ENCODE measurements around the gene DACT1. TPM values are rescaled to one million over a fixed set of nuclear protein-coding genes. Genes with fewer than 3 reads are reported as not detected.

Gene DACT1
- polyA plus RNA-seq, 2 donors: 0.14 to 0.65 TPM

- H3K9me3 ChIP-seq (ENCODE audit: control insufficient read depth in 2 of 2, insufficient read depth in 1 of 2, low read depth in 1 of 2, low read length in 1 of 2): no peaks in the 10 kb centered on the region
Observed at GRCh38 chr14:58662759-58663158, 25.0 kb downstream of the DACT1 start.

DNA sequence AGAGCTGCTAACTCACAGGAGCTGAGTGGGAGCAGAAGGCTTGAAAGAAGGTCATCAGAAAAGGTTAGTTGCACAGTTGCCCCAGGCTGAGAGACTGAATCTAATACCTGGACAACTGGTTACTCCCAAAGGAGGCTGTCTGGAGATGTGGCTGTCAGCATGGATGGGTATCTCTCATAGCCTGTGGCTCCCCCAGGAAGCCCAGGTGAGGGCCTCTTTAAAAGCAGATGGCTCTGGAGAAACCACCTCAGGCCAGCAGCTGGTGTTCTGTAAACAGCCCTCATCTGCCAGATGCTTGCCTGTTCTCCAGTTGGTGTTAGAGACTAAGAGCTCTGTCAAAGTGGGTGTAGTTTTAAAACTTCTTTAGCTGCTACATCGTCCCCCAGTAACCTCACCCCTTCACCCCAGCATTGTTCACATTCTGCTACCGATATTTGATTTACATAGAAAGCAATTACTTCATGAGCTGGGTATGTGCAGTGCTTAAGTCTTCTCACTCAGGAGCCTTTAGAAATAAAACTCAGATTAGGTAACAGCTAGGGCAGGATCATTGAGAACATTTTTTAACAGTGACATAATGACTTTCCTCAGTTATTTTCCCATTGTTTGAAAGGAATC is 25.8 kb downstream of the DACT1 start:
- Histone ChIP-seq H3K27me3 (ENCODE audit: control insufficient read depth in 1 of 2, insufficient read depth in 2 of 2, low read length in 2 of 2) (no peaks in the 10 kb centered on the region), H3K4me3 (ENCODE audit: low read depth in 1 of 2, low read length in 2 of 2) (no peak overlapping the region), H3K36me3 (ENCODE audit: control insufficient read depth in 2 of 2, insufficient read depth in 2 of 2, low read length in 1 of 2) (no peaks in the 10 kb centered on the region), H3K4me1 (ENCODE audit: control insufficient read depth in 2 of 2, insufficient read depth in 2 of 2, low read length in 1 of 2) (no peaks in the 10 kb centered on the region), H3K9me3 (ENCODE audit: control insufficient read depth in 2 of 2, insufficient read depth in 1 of 2, low read depth in 1 of 2, low read length in 1 of 2) (no peaks in the 10 kb centered on the region), H3K27ac (ENCODE audit: low read depth in 2 of 2, low read length in 1 of 2) (no peak overlapping the region)
- WGBS, 2 donors: 28 to 33% methylated on average over 2 of the region's 2 CpGs

More at GRCh38 chr14:58662759-58663158, 25.0 kb downstream of the DACT1 start:
- no peaks in the 10 kb centered on the region for H3K27me3 ChIP-seq (ENCODE audit: control insufficient read depth in 1 of 2, insufficient read depth in 2 of 2, low read length in 2 of 2)
- no peaks in the 10 kb centered on the region for H3K4me1 ChIP-seq (ENCODE audit: control insufficient read depth in 2 of 2, insufficient read depth in 2 of 2, low read length in 1 of 2)
- H3K27ac ChIP-seq (ENCODE audit: low read depth in 2 of 2, low read length in 1 of 2): no peak overlapping the region
- 73 to 87% methylated on average over 2 of the region's 2 CpGs for WGBS, 2 donors
- no peak overlapping the region for H3K4me3 ChIP-seq (ENCODE audit: low read depth in 1 of 2, low read length in 2 of 2)
- H3K36me3 ChIP-seq (ENCODE audit: control insufficient read depth in 2 of 2, insufficient read depth in 2 of 2, low read length in 1 of 2): no peaks in the 10 kb centered on the region

DNA sequence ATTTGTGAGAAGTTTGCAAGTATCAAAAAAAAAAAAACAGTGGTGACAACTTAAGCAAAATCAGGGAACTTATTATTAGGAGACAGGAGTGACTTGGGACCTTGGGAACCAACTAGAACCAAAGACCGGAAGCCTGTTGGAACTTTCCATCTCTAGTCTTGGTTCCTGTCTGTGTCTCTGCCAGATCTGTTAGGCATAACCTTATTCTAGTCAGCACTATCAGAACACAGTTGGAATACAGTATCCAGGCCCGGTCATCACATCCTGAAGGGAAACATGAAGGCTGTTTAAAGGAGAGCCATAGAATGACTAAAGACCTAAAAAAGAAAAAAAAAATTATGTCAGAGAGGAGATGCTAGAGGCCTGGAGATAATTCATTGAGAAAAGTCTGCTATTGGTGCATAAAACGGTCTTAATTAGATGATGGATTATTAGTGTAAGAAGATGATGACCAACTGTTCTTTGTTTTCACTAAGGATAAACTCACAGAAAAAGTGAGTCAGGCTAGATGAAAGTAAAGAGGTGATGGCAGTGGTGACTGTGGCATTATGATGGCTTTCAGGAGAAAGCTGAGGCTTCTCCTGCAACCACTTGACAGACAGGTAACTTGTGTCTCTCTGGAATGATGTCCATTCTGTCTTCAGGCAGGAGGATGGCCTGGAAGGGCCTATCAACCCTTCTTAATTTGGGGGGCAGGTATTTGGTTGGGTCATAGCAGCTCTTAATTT is 28.2 kb downstream of the DACT1 start:
- H3K27ac ChIP-seq (ENCODE audit: low read depth in 2 of 2, low read length in 1 of 2): no peak overlapping the region
- H3K4me1 ChIP-seq (ENCODE audit: control insufficient read depth in 2 of 2, insufficient read depth in 2 of 2, low read length in 1 of 2): no peaks in the 10 kb centered on the region
- WGBS, 2 donors: 91 to 92% methylated on average over 3 of the region's 3 CpGs
- H3K36me3 ChIP-seq (ENCODE audit: control insufficient read depth in 2 of 2, insufficient read depth in 2 of 2, low read length in 1 of 2): no peaks in the 10 kb centered on the region
- H3K4me3 ChIP-seq (ENCODE audit: low read depth in 1 of 2, low read length in 2 of 2): no peak overlapping the region
- H3K9me3 ChIP-seq (ENCODE audit: control insufficient read depth in 2 of 2, insufficient read depth in 1 of 2, low read depth in 1 of 2, low read length in 1 of 2): no peaks in the 10 kb centered on the region
- no peaks in the 10 kb centered on the region for H3K27me3 ChIP-seq (ENCODE audit: control insufficient read depth in 1 of 2, insufficient read depth in 2 of 2, low read length in 2 of 2)

- Histone ChIP-seq H3K27me3 (ENCODE audit: control insufficient read depth in 1 of 2, insufficient read depth in 2 of 2, low read length in 2 of 2) (no peaks in the 10 kb centered on the region), H3K27ac (ENCODE audit: low read depth in 2 of 2, low read length in 1 of 2) (no peak overlapping the region), H3K4me3 (ENCODE audit: low read depth in 1 of 2, low read length in 2 of 2) (no peak overlapping the region), H3K4me1 (ENCODE audit: control insufficient read depth in 2 of 2, insufficient read depth in 2 of 2, low read length in 1 of 2) (no peaks in the 10 kb centered on the region), H3K9me3 (ENCODE audit: control insufficient read depth in 2 of 2, insufficient read depth in 1 of 2, low read depth in 1 of 2, low read length in 1 of 2) (no peaks in the 10 kb centered on the region), H3K36me3 (ENCODE audit: control insufficient read depth in 2 of 2, insufficient read depth in 2 of 2, low read length in 1 of 2) (no peaks in the 10 kb centered on the region)
Observed at GRCh38 chr14:58666737-58667136, 29.0 kb downstream of the DACT1 start.

- WGBS, 2 donors: 47 to 53% methylated on average over 5 of the region's 5 CpGs
- Histone ChIP-seq H3K27me3 (ENCODE audit: control insufficient read depth in 1 of 2, insufficient read depth in 2 of 2, low read length in 2 of 2) (no peaks in the 10 kb centered on the region), H3K36me3 (ENCODE audit: control insufficient read depth in 2 of 2, insufficient read depth in 2 of 2, low read length in 1 of 2) (no peaks in the 10 kb centered on the region), H3K4me3 (ENCODE audit: low read depth in 1 of 2, low read length in 2 of 2) (no peak overlapping the region), H3K9me3 (ENCODE audit: control insufficient read depth in 2 of 2, insufficient read depth in 1 of 2, low read depth in 1 of 2, low read length in 1 of 2) (no peaks in the 10 kb centered on the region), H3K4me1 (ENCODE audit: control insufficient read depth in 2 of 2, insufficient read depth in 2 of 2, low read length in 1 of 2) (no peaks in the 10 kb centered on the region), H3K27ac (ENCODE audit: low read depth in 2 of 2, low read length in 1 of 2) (no peak overlapping the region)
Observed at GRCh38 chr14:58667900-58668299, 30.1 kb downstream of the DACT1 start.

DNA sequence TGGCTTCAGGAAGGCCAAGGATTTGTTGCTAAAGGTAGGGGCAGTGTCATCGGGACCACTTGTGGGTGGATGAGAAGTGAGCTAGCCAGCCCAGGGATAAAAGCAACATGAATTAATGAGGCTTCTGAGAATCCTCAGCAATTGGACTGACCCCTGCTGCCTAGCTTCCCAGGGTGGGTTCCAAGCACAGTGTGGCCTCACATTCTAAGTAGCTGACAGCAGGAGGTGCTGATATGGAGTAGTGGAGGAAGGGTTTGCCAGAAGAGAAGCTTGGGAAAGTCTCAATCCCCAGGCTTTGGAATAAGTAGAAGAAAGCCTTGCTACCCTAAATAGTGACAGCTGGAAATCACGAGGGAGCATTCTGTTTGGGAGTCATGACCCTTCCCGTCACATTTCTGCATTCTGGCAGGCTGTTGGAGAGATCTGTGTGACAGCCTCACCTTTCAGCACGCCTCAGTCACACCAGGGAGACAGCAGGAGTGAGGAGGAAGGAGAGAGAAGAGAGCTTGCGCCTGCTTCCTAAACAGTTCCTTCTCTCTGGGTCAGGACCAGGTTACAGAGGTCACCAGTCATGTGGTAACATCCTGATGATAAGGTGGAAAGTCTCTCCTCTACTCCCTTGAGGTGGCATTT is 31.2 kb downstream of the DACT1 start:
- no peaks in the 10 kb centered on the region for H3K27me3 ChIP-seq (ENCODE audit: control insufficient read depth in 1 of 2, insufficient read depth in 2 of 2, low read length in 2 of 2)
- no peaks in the 10 kb centered on the region for H3K36me3 ChIP-seq (ENCODE audit: control insufficient read depth in 2 of 2, insufficient read depth in 2 of 2, low read length in 1 of 2)
- H3K27ac ChIP-seq (ENCODE audit: low read depth in 2 of 2, low read length in 1 of 2): no peak overlapping the region
- H3K4me1 ChIP-seq (ENCODE audit: control insufficient read depth in 2 of 2, insufficient read depth in 2 of 2, low read length in 1 of 2): no peaks in the 10 kb centered on the region
- H3K9me3 ChIP-seq (ENCODE audit: control insufficient read depth in 2 of 2, insufficient read depth in 1 of 2, low read depth in 1 of 2, low read length in 1 of 2): no peaks in the 10 kb centered on the region
- WGBS, 2 donors: 76 to 78% methylated on average over 5 of the region's 5 CpGs
- H3K4me3 ChIP-seq (ENCODE audit: low read depth in 1 of 2, low read length in 2 of 2): no peak overlapping the region

DNA sequence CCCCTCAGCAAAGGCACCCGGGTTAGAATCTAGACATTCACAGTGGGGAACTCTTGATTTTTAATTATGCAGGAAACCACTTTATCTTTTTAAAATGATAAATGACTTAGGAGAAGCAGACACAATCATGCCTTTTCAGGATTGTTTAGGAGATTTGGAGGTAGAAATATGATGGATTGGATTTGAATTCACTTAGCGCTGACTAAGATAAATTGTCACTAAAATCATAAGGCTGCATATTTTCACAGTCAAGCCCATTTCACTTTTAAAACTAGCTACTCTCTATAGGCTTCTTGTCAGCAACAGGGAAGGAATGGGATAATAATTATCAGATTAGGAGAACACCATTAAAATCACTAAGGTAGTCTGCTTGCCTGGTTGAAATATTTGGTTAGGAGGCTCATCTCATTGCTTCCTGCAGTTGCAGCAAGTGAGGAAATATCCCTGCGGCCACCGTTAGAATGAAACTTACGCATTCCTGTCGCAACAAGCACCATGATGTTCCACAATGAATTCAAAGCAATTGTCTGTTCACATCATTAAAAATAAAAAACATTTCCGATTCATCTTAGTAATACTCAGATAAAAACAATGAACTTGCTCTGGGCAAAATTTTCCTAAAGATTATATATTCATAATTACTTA is 31.9 kb downstream of the DACT1 start:
- H3K9me3 ChIP-seq (ENCODE audit: control insufficient read depth in 2 of 2, insufficient read depth in 1 of 2, low read depth in 1 of 2, low read length in 1 of 2): no peaks in the 10 kb centered on the region
- no peaks in the 10 kb centered on the region for H3K36me3 ChIP-seq (ENCODE audit: control insufficient read depth in 2 of 2, insufficient read depth in 2 of 2, low read length in 1 of 2)
- WGBS, 2 donors: 82% methylated on average over 7 of the region's 7 CpGs

DNA sequence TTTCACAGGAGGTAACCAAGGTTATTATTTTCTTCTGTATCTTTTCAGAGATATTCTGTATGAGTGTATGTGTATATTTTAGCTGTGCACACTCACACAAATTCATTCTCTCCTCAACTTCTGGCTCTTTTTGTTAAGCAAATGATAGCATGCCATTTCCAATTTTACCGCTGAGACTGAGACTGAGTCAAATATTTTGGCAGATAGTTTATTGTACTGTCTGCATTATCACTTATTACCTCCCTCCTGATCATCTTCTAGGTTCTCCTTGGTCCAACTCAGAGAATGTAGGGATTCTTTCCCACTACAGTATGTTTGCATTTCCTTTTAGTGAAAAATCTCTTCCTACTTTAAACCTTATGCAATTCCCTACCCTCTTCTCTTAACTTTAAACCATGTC is 33.3 kb downstream of the DACT1 start:
- Histone ChIP-seq H3K4me1 (ENCODE audit: control insufficient read depth in 2 of 2, insufficient read depth in 2 of 2, low read length in 1 of 2) (no peaks in the 10 kb centered on the region), H3K36me3 (ENCODE audit: control insufficient read depth in 2 of 2, insufficient read depth in 2 of 2, low read length in 1 of 2) (no peaks in the 10 kb centered on the region), H3K4me3 (ENCODE audit: low read depth in 1 of 2, low read length in 2 of 2) (no peak overlapping the region), H3K27ac (ENCODE audit: low read depth in 2 of 2, low read length in 1 of 2) (no peak overlapping the region), H3K9me3 (ENCODE audit: control insufficient read depth in 2 of 2, insufficient read depth in 1 of 2, low read depth in 1 of 2, low read length in 1 of 2) (no peaks in the 10 kb centered on the region), H3K27me3 (ENCODE audit: control insufficient read depth in 1 of 2, insufficient read depth in 2 of 2, low read length in 2 of 2) (no peaks in the 10 kb centered on the region)
- WGBS, 2 donors: 67 to 82% methylated on average over 1 of the region's 1 CpG

More for the DNA sequence above, 31.9 kb downstream of the DACT1 start:
- H3K4me1 ChIP-seq (ENCODE audit: control insufficient read depth in 2 of 2, insufficient read depth in 2 of 2, low read length in 1 of 2): no peaks in the 10 kb centered on the region
- H3K4me3 ChIP-seq (ENCODE audit: low read depth in 1 of 2, low read length in 2 of 2): no peak overlapping the region
- H3K27ac ChIP-seq (ENCODE audit: low read depth in 2 of 2, low read length in 1 of 2): no peak overlapping the region
- H3K27me3 ChIP-seq (ENCODE audit: control insufficient read depth in 1 of 2, insufficient read depth in 2 of 2, low read length in 2 of 2): no peaks in the 10 kb centered on the region

DNA sequence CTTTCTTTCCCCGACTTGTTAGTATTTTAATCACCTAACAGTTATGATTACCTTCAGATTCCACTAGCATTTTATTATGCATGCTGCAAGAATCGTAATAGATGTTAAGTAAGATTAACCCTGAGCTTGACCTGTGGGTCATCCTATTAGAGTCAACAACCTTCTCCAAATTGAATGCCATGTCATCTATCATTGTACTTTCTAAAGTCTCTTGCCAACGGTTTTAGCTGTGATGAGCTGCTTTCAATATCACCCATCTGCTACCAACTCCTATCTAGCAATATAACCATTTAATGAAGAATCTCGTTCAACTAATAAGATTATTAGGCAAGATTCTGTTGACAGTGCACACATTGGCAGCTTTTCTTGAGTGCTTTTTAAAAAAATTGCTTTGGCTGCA is 33.7 kb downstream of the DACT1 start:
- Histone ChIP-seq H3K27me3 (ENCODE audit: control insufficient read depth in 1 of 2, insufficient read depth in 2 of 2, low read length in 2 of 2) (no peaks in the 10 kb centered on the region), H3K36me3 (ENCODE audit: control insufficient read depth in 2 of 2, insufficient read depth in 2 of 2, low read length in 1 of 2) (no peaks in the 10 kb centered on the region), H3K27ac (ENCODE audit: low read depth in 2 of 2, low read length in 1 of 2) (no peak overlapping the region), H3K4me1 (ENCODE audit: control insufficient read depth in 2 of 2, insufficient read depth in 2 of 2, low read length in 1 of 2) (no peaks in the 10 kb centered on the region), H3K4me3 (ENCODE audit: low read depth in 1 of 2, low read length in 2 of 2) (no peak overlapping the region), H3K9me3 (ENCODE audit: control insufficient read depth in 2 of 2, insufficient read depth in 1 of 2, low read depth in 1 of 2, low read length in 1 of 2) (no peaks in the 10 kb centered on the region)
- 58 to 67% methylated on average over 4 of the region's 4 CpGs for WGBS, 2 donors
